GM12891 (cell line): ENCODE results near the gene MAP2K5.

ENCODE experiments used
- DNase-seq: peaks from one replicate; pipeline ENCODE4 v3.0.0; 2011; ENCODE audit warnings: low spot score; ENCODE audit not compliant: insufficient read length
- FAIRE-seq: peaks from 2 replicates; lab custom pipeline; 2011; peaks lifted over from hg19 to GRCh38; lab: Jason Lieb, UNC
- PAX5 ChIP-seq: IDR thresholded peaks from 2 replicates; pipeline ENCODE4 v1.6.1; 2011; ENCODE audit warnings: low read length, moderate library complexity, mild to moderate bottlenecking; ENCODE audit not compliant: insufficient read depth, severe bottlenecking
- POLR2A ChIP-seq: IDR thresholded peaks from 2 replicates; pipeline ENCODE4 v1.6.1; 2011; ENCODE audit warnings: low read depth, low read length, control low read depth
- POLR2AphosphoS5 ChIP-seq: IDR thresholded peaks from 2 replicates; pipeline ENCODE4 v1.6.1; 2011; ENCODE audit warnings: low read depth, low read length, control low read depth
- POU2F2 ChIP-seq: IDR thresholded peaks from 2 replicates; pipeline ENCODE4 v1.6.1; 2011; ENCODE audit warnings: low read depth, mild to moderate bottlenecking, control low read depth, low read length, moderate library complexity
- SPI1 ChIP-seq: IDR thresholded peaks from 2 replicates; pipeline ENCODE4 v1.6.1; 2011; ENCODE audit warnings: low read depth, low read length, control low read depth
- TAF1 ChIP-seq: IDR thresholded peaks from 2 replicates; pipeline ENCODE4 v1.6.1; 2011; ENCODE audit warnings: low read depth, low read length, control low read depth

Gene MAP2K5

GRCh38 chr15:67815036-67815592 lies 272.6 kb downstream of the MAP2K5 start:
- FAIRE-seq (no peak), DNase-seq (no peak)
- TF ChIP-seq POLR2A (no peak), SPI1 (no peak), TAF1 (no peak), POLR2AphosphoS5 (no peak)

GRCh38 chr15:67816668-67817067 lies 274.2 kb downstream of the MAP2K5 start:
- no peak for TF ChIP-seq POLR2AphosphoS5
- TF ChIP-seq SPI1, result no peak
- no peak for TF ChIP-seq POLR2A
- no peak for TF ChIP-seq PAX5
- TF ChIP-seq POU2F2, result no peak
- TF ChIP-seq TAF1, result no peak
- DNase-seq (no peak), FAIRE-seq (no peak)

GRCh38 chr15:67818464-67818863 lies 276.0 kb downstream of the MAP2K5 start:
- DNase-seq (no peak), FAIRE-seq (no peak)
- no peak for TF ChIP-seq SPI1
- TF ChIP-seq POU2F2, result no peak
- TF ChIP-seq POLR2AphosphoS5, result no peak
- no peak for TF ChIP-seq TAF1
- TF ChIP-seq POLR2A, result no peak
- no peak for TF ChIP-seq PAX5

GRCh38 chr15:67819636-67820035 lies 277.1 kb downstream of the MAP2K5 start:
- TF ChIP-seq TAF1 (no peak), POLR2AphosphoS5 (no peak)
- no peak for DNase-seq
- no peak for FAIRE-seq

- FAIRE-seq (no peak), DNase-seq (no peak)
- no peak for TF ChIP-seq POLR2AphosphoS5
- no peak for TF ChIP-seq SPI1
- no peak for TF ChIP-seq POLR2A
- TF ChIP-seq PAX5, result no peak
- no peak for TF ChIP-seq POU2F2
- no peak for TF ChIP-seq TAF1
Measured at GRCh38 chr15:67820122-67820991, 277.9 kb downstream of the MAP2K5 start.

GRCh38 chr15:67820992-67821783 lies 278.7 kb downstream of the MAP2K5 start:
- TF ChIP-seq SPI1 (no peak), PAX5 (no peak), POU2F2 (no peak), TAF1 (no peak), POLR2A (no peak), POLR2AphosphoS5 (no peak)
- DNase-seq (no peak), FAIRE-seq (no peak)

GRCh38 chr15:67821784-67822440 lies 279.4 kb downstream of the MAP2K5 start:
- no peak for FAIRE-seq
- TF ChIP-seq POLR2A, result no peak
- TF ChIP-seq TAF1, result no peak
- TF ChIP-seq PAX5, result no peak
- TF ChIP-seq POU2F2, result no peak
- no peak for TF ChIP-seq SPI1
- TF ChIP-seq POLR2AphosphoS5, result no peak
- no peak for DNase-seq

GRCh38 chr15:67822537-67823313 lies 280.2 kb downstream of the MAP2K5 start:
- no peak for DNase-seq
- no peak for TF ChIP-seq SPI1
- FAIRE-seq, result no peak
